ENCODE measurements around the gene UGT2B11.
A peak's percentile ranks its signal among the peaks of the same experiment; 100 is the strongest.
"Not testable (repeated sequence)": the region's sequence is repeated elsewhere in the genome, so short reads cannot be mapped to it uniquely, and the experiment has no call there.

The UGT2B11 gene

GRCh38 chr4:69167300-69167699 lies 47.2 kb downstream of the UGT2B11 start:
- DNase-seq (ENCODE audit: low read depth, low spot score): no peak
- no peak overlapping the region for H3K4me3 ChIP-seq (ENCODE audit: low read depth, low read length)
- ChIA-PET POLR2A (no interaction called here), CTCF (no interaction called here)
- no peak for TF ChIP-seq CTCF (IDR thresholded peaks at IDR 0.05; ENCODE audit: insufficient read depth, low read length, missing control alignments)

- H3K4me3 ChIP-seq (ENCODE audit: low read depth, low read length); POLR2A ChIA-PET; DNase-seq (ENCODE audit: low read depth, low spot score); CTCF ChIA-PET: not testable (repeated sequence)
Measured at GRCh38 chr4:69166376-69166775, 48.2 kb downstream of the UGT2B11 start.

GRCh38 chr4:69165707-69166106 lies 48.8 kb downstream of the UGT2B11 start:
- CTCF ChIA-PET: interaction anchor here (0.9 kb wide), 1 partner anchor 667 kb away, joined by 3 read pairs; no protein-coding TSS in a partner anchor
- H3K4me3 ChIP-seq (ENCODE audit: low read depth, low read length); DNase-seq (ENCODE audit: low read depth, low spot score); POLR2A ChIA-PET: not testable (repeated sequence)

GRCh38 chr4:69156913-69157312 lies 57.6 kb downstream of the UGT2B11 start:
- no peak overlapping the region for H3K4me3 ChIP-seq (ENCODE audit: low read depth, low read length)
- CTCF ChIA-PET: interaction anchor here (0.8 to 1.2 kb wide), 3 partner anchors 13 to 658 kb away, joined by 3 read pairs; no protein-coding TSS in a partner anchor
- peak; percentile 32 for TF ChIP-seq CTCF (IDR thresholded peaks at IDR 0.05; ENCODE audit: insufficient read depth, low read length, missing control alignments)
- POLR2A ChIA-PET: no interaction called here
- no peak for DNase-seq (ENCODE audit: low read depth, low spot score)

GRCh38 chr4:69154021-69154420 lies 60.5 kb downstream of the UGT2B11 start:
- no peak for TF ChIP-seq CTCF (IDR thresholded peaks at IDR 0.05; ENCODE audit: insufficient read depth, low read length, missing control alignments)
- DNase-seq (ENCODE audit: low read depth, low spot score): no peak
- CTCF ChIA-PET: no interaction called here
- no peak overlapping the region for H3K4me3 ChIP-seq (ENCODE audit: low read depth, low read length)
- POLR2A ChIA-PET: no interaction called here

All from AG04449 (cell line).